Mucosa of rectum (tissue), 2 donors: ENCODE data around the gene SCG3.

Experiments
- H3K27ac ChIP-seq, 2 donors: one replicate each; pipeline ENCODE4 v1.7.0; 2013; ENCODE audit warnings: inconsistent platforms in 2 of 2, low read depth in 2 of 2, low read length in 2 of 2
- H3K27me3 ChIP-seq, 2 donors: one replicate each; pipeline ENCODE4 v1.7.0; 2013; ENCODE audit warnings: low read length in 2 of 2; ENCODE audit not compliant: control insufficient read depth in 2 of 2, insufficient read depth in 2 of 2
- H3K36me3 ChIP-seq, 2 donors: one replicate each; pipeline ENCODE4 v1.7.0; 2013; ENCODE audit warnings: low read length in 2 of 2; ENCODE audit not compliant: control insufficient read depth in 2 of 2, insufficient read depth in 2 of 2
- H3K4me1 ChIP-seq, 2 donors: one replicate each; pipeline ENCODE4 v1.7.0; 2013; ENCODE audit warnings: low read length in 2 of 2, mild to moderate bottlenecking in 1 of 2; ENCODE audit not compliant: control insufficient read depth in 2 of 2, insufficient read depth in 2 of 2
- H3K4me3 ChIP-seq, 2 donors: one replicate each; pipeline ENCODE4 v1.7.0; 2013; ENCODE audit warnings: low read length in 2 of 2
- H3K9ac ChIP-seq, 2 donors: one replicate each; pipeline ENCODE4 v1.7.0; 2013; ENCODE audit warnings: low read length in 2 of 2, low read depth in 1 of 2, mild to moderate bottlenecking in 1 of 2
- H3K9me3 ChIP-seq, 2 donors: one replicate each; pipeline ENCODE4 v1.7.0; 2013; ENCODE audit warnings: low read length in 2 of 2; ENCODE audit not compliant: control insufficient read depth in 2 of 2
- donor health status: healthy.
- donor health status: Normal muscosa, but diverticular disease.

The SCG3 gene

GRCh38 chr15:51677452-51677851, 3.9 kb upstream of the SCG3 start:
- Histone ChIP-seq H3K27me3 (peaks cover 9% of the 10 kb centered on the region in 2 donors), H3K27ac (no peak overlapping the region), H3K9ac (no peak overlapping the region), H3K36me3 (no peaks in the 10 kb centered on the region), H3K9me3 (no peaks in the 10 kb centered on the region), H3K4me1 (no peaks in the 10 kb centered on the region), H3K4me3 (no peak overlapping the region)

GRCh38 chr15:51678096-51678495, 3.2 kb upstream of the SCG3 start:
- H3K4me1 ChIP-seq = no peaks in the 10 kb centered on the region
- H3K27me3 ChIP-seq = peaks cover 9% of the 10 kb centered on the region in 2 donors
- no peak overlapping the region for H3K27ac ChIP-seq
- no peaks in the 10 kb centered on the region for H3K36me3 ChIP-seq
- no peaks in the 10 kb centered on the region for H3K9me3 ChIP-seq
- H3K4me3 ChIP-seq = no peak overlapping the region
- no peak overlapping the region for H3K9ac ChIP-seq

- H3K4me1 ChIP-seq = no peaks in the 10 kb centered on the region
- H3K27me3 ChIP-seq = peaks cover 9% of the 10 kb centered on the region in 2 donors
- H3K36me3 ChIP-seq = no peaks in the 10 kb centered on the region
- no peak overlapping the region for H3K9ac ChIP-seq
- H3K9me3 ChIP-seq = no peaks in the 10 kb centered on the region
- no peak overlapping the region for H3K4me3 ChIP-seq
- H3K27ac ChIP-seq = no peak overlapping the region
Observed at GRCh38 chr15:51680321-51680720, 982 bp upstream of the SCG3 start.

- H3K4me1 ChIP-seq = no peaks in the 10 kb centered on the region
- no peaks in the 10 kb centered on the region for H3K36me3 ChIP-seq
- no peak overlapping the region for H3K4me3 ChIP-seq
- peaks cover 5 to 9% of the 10 kb centered on the region in 2 donors for H3K27me3 ChIP-seq
- no peak overlapping the region for H3K27ac ChIP-seq
- H3K9ac ChIP-seq = no peak overlapping the region
- H3K9me3 ChIP-seq = no peaks in the 10 kb centered on the region
Observed at GRCh38 chr15:51687565-51687964, 6.3 kb downstream of the SCG3 start.

GRCh38 chr15:51688863-51689262, 7.6 kb downstream of the SCG3 start:
- no peak overlapping the region for H3K4me3 ChIP-seq
- no peak overlapping the region for H3K9ac ChIP-seq
- H3K4me1 ChIP-seq = no peaks in the 10 kb centered on the region
- H3K27me3 ChIP-seq = peaks cover 5 to 9% of the 10 kb centered on the region in 2 donors
- no peak overlapping the region for H3K27ac ChIP-seq
- no peaks in the 10 kb centered on the region for H3K9me3 ChIP-seq
- no peaks in the 10 kb centered on the region for H3K36me3 ChIP-seq

- Histone ChIP-seq H3K9me3 (no peaks in the 10 kb centered on the region), H3K27me3 (peaks cover 5 to 9% of the 10 kb centered on the region in 2 donors), H3K9ac (no peak overlapping the region), H3K4me1 (no peaks in the 10 kb centered on the region), H3K36me3 (no peaks in the 10 kb centered on the region), H3K27ac (no peak overlapping the region), H3K4me3 (no peak overlapping the region)
Observed at GRCh38 chr15:51692154-51692553, 10.9 kb downstream of the SCG3 start.

- H3K9me3 ChIP-seq = no peaks in the 10 kb centered on the region
- no peak overlapping the region for H3K9ac ChIP-seq
- no peaks in the 10 kb centered on the region for H3K36me3 ChIP-seq
- no peak overlapping the region for H3K4me3 ChIP-seq
- no peak overlapping the region for H3K27ac ChIP-seq
- H3K27me3 ChIP-seq = peaks cover 0 to 6% of the 10 kb centered on the region in 2 donors
- H3K4me1 ChIP-seq = no peaks in the 10 kb centered on the region
Observed at GRCh38 chr15:51696566-51696965, 15.3 kb downstream of the SCG3 start.

- H3K4me3 ChIP-seq = no peak overlapping the region
- no peaks in the 10 kb centered on the region for H3K4me1 ChIP-seq
- H3K27ac ChIP-seq = no peak overlapping the region
- H3K9ac ChIP-seq = no peak overlapping the region
- H3K36me3 ChIP-seq = no peaks in the 10 kb centered on the region
- no peaks in the 10 kb centered on the region for H3K27me3 ChIP-seq
- H3K9me3 ChIP-seq = no peaks in the 10 kb centered on the region
Observed at GRCh38 chr15:51697163-51697562, 15.9 kb downstream of the SCG3 start.

GRCh38 chr15:51699373-51699772, 18.1 kb downstream of the SCG3 start:
- Histone ChIP-seq H3K4me1 (no peaks in the 10 kb centered on the region), H3K9me3 (no peaks in the 10 kb centered on the region), H3K27ac (no peak overlapping the region), H3K9ac (no peak overlapping the region), H3K27me3 (no peaks in the 10 kb centered on the region), H3K4me3 (no peak overlapping the region), H3K36me3 (no peaks in the 10 kb centered on the region)

GRCh38 chr15:51702710-51703109, 21.4 kb downstream of the SCG3 start:
- no peaks in the 10 kb centered on the region for H3K27me3 ChIP-seq
- H3K9me3 ChIP-seq = no peaks in the 10 kb centered on the region
- H3K4me1 ChIP-seq = peaks cover 3 to 5% of the 10 kb centered on the region in 2 donors
- H3K27ac ChIP-seq = no peak overlapping the region
- no peak overlapping the region for H3K9ac ChIP-seq
- no peak overlapping the region for H3K4me3 ChIP-seq
- H3K36me3 ChIP-seq = no peaks in the 10 kb centered on the region

GRCh38 chr15:51706291-51706690, 25.0 kb downstream of the SCG3 start:
- H3K27ac ChIP-seq = no peak overlapping the region

More at GRCh38 chr15:51706291-51706690, 25.0 kb downstream of the SCG3 start:
- Histone ChIP-seq H3K9ac (no peak overlapping the region), H3K4me3 (no peak overlapping the region), H3K36me3 (no peaks in the 10 kb centered on the region), H3K27me3 (no peaks in the 10 kb centered on the region), H3K9me3 (no peaks in the 10 kb centered on the region), H3K4me1 (peaks cover 5% of the 10 kb centered on the region in 2 donors)
